Fibroblast of skin of abdomen (primary cell): ENCODE results near the gene RBMS3. TPM values are rescaled to one million over a fixed set of nuclear protein-coding genes. Genes with fewer than 3 reads are reported as not detected.

Source experiments
- DNase-seq: peaks from one replicate; pipeline ENCODE4 v3.0.0-alpha.2; 2013
- polyA plus RNA-seq, 2 experiments: library from polyadenylated mRNA; unstranded; fragments of 120-200 nt; gene quantifications; one replicate each; pipeline ENCODE4 v1.2.1, GENCODE V29; 2013; ENCODE audit not compliant: insufficient read length in 2 of 2

Gene RBMS3
- polyA plus RNA-seq (2013, experiment 1 of 2; ENCODE audit: insufficient read length) = 23.7 TPM
- 23.1 TPM for polyA plus RNA-seq (2013, experiment 2 of 2; ENCODE audit: insufficient read length)

- peak; percentile 98 for DNase-seq
Observed at GRCh38 chr3:29280404-29281093, at the start of gene RBMS3. Gene RBMS3, plus strand, starts transcription at chr3:29281071.

GRCh38 chr3:29233126-29233525, 47.7 kb upstream of the RBMS3 start:
- DNase-seq = peak; percentile 80

GRCh38 chr3:29236146-29236840, 44.6 kb upstream of the RBMS3 start:
- DNase-seq = no peak

GRCh38 chr3:29239376-29239775, 41.5 kb upstream of the RBMS3 start:
- no peak for DNase-seq

GRCh38 chr3:29240248-29240647, 40.6 kb upstream of the RBMS3 start:
- DNase-seq = peak; percentile 67

- DNase-seq = no peak
Observed at GRCh38 chr3:29240887-29241286, 40.0 kb upstream of the RBMS3 start.

GRCh38 chr3:29241855-29242254, 39.0 kb upstream of the RBMS3 start:
- DNase-seq = no peak

GRCh38 chr3:29242296-29242695, 38.6 kb upstream of the RBMS3 start:
- no peak for DNase-seq

GRCh38 chr3:29245441-29245840, 35.4 kb upstream of the RBMS3 start:
- DNase-seq = no peak

GRCh38 chr3:29247088-29247745, 33.7 kb upstream of the RBMS3 start:
- no peak for DNase-seq

GRCh38 chr3:29249829-29250345, 31.0 kb upstream of the RBMS3 start:
- no peak for DNase-seq

- DNase-seq = peak; percentile 48
Observed at GRCh38 chr3:29255854-29256696, 24.8 kb upstream of the RBMS3 start.

GRCh38 chr3:29258161-29258560, 22.7 kb upstream of the RBMS3 start:
- DNase-seq = no peak

- DNase-seq = no peak
Observed at GRCh38 chr3:29261119-29261518, 19.8 kb upstream of the RBMS3 start.

GRCh38 chr3:29263476-29263875, 17.4 kb upstream of the RBMS3 start:
- no peak for DNase-seq

GRCh38 chr3:29265509-29266072, 15.3 kb upstream of the RBMS3 start:
- DNase-seq = no peak

- no peak for DNase-seq
Observed at GRCh38 chr3:29267226-29267625, 13.6 kb upstream of the RBMS3 start.

- DNase-seq = no peak
Observed at GRCh38 chr3:29268651-29269050, 12.2 kb upstream of the RBMS3 start.

GRCh38 chr3:29270752-29271151, 10.1 kb upstream of the RBMS3 start:
- no peak for DNase-seq

- no peak for DNase-seq
Observed at GRCh38 chr3:29271475-29271874, 9.4 kb upstream of the RBMS3 start.

- no peak for DNase-seq
Observed at GRCh38 chr3:29274667-29275066, 6.2 kb upstream of the RBMS3 start.

- DNase-seq = peak; percentile 74
Observed at GRCh38 chr3:29275309-29275708, 5.6 kb upstream of the RBMS3 start.
